Ureter (tissue), 1 donor: ENCODE data around the gene FBLIM1. TPM values are rescaled to one million over a fixed set of nuclear protein-coding genes. Genes with fewer than 3 reads are reported as not detected.
"Not testable (repeated sequence)": the region's sequence is repeated elsewhere in the genome, so short reads cannot be mapped to it uniquely, and the experiment has no call there.

Source experiments
- DNase-seq: peaks from one replicate; pipeline ENCODE4 v3.0.0-alpha.2; 2020; ENCODE audit warnings: low spot score
- total RNA-seq: library from RNA; stranded (reverse); gene quantifications from one replicate; pipeline ENCODE4 v1.2.4, GENCODE V29; 2023
- donor health status: DM: yes; HTN: yes; CAD: no.

Gene FBLIM1
- total RNA-seq, 1 donor from 2014 or later: 81.8 TPM

DNA sequence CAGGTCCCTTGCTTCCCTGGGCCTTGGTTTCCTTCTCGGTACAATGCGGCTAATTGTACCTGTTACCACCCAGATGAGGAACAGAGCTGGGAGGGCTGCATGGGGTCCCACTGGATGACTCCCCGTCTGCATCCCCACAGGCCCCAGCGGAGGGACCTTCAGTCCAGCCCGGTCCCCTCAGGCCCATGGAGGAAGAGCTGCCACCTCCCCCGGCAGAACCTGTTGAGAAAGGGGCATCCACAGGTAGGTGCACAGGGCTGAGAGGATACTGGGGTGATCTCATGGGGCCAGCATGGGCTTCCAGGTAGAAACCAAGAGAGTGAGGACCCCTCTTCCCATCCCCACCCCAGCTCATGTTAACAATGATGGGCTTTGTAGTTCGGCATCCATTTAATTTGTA lies 9.8 kb downstream of the FBLIM1 start:
- DNase-seq: no peak

- DNase-seq: no peak
These were observed 11.8 kb downstream of the FBLIM1 start for GRCh38 chr1:15770313-15770962.

GRCh38 chr1:15771836-15772515 lies 13.4 kb downstream of the FBLIM1 start:
- DNase-seq: no peak

GRCh38 chr1:15775706-15776105 lies 17.1 kb downstream of the FBLIM1 start:
- DNase-seq: no peak

DNA sequence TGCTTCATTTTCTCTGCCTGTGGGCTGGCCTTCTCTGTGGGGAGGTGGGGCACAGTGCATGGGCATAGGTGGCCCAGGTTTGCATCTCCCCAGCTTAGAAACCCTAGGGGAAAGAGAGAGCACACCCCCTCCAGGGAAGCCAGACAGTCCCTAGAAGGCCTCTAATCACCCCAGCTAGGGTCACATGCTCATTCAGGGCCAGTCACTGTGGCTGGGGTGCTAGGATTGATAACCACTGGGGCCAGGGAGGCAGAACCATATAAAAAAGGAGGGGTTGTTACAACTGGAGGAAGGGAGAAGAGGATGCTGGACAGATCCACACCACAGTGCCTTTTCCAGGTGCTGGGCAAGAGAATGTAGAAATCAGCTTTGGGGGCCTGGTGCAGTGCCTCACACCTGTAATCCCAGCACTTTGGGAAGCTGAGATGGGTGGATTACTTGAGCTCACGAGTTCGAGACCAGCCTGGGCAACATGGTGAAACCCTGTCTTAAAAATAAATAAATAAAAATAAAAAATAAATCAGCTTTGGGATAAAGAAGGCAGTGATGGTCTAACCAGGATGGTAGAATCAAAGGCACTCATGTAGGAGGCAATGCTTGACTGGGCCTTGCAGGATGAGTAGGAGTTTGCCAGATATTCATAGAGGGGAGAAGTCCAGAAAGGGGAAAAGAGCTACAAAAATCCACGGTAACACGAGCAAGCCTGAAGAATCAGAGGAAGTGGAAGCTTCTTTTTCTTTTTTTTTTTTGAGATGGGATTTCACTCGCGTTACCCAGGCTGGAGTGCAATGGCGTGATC lies 19.5 kb downstream of the FBLIM1 start:
- no peak for DNase-seq

- DNase-seq: no peak
These were observed 27.1 kb downstream of the FBLIM1 start for GRCh38 chr1:15785683-15786082.

- no peak for DNase-seq
These were observed 28.0 kb downstream of the FBLIM1 start for GRCh38 chr1:15786581-15786980.

DNA sequence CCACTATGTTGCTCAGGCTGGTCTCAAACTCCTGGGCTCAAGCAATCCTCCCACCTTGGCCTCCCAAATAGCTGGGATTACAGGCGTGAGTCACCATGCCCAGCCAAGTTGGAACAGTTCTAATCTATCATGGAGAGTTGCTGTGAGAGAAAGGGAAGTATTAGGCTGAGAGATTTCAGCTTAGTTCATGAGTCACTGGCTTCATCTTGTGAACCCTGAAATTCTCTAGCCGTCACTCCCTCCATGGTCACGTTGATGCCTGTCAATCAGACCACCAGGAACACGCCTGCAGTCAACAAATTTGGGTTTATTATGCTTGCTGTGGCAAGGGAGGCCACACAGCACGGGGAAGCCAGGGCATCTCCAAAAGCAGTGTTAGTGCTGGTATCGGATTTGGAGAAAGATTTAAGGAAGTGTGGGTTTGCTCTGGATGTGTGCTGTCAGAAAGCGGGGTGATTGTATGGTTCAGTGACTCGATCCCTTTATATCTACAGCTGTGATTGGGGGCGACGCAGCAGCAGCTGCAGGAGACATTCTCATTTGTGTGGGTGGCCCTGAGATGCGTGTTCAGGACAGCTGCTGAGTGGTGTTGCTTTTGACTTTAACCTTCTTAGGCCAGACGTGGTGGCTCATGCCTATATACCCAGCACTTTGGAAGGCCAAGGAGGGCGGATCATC lies 30.2 kb downstream of the FBLIM1 start:
- DNase-seq: no peak

DNA sequence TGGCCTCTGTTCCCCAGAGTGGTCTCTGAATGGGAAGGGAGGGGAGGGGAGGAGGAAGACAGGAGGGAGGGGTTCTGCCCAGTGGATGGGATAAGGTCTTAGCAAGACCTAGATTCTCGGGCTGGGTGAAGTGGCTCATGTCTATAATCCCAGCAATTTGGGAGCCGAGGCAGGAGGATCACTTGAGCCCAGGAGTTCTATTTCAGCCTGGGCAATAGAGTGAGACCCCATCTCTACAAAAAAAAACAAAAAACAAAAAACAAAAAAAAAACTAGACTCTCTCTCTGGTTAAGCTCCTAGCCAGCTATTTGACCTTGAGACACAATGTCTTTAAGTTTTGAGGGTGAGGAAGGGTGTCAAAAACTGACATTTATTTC lies 37.5 kb downstream of the FBLIM1 start:
- no peak for DNase-seq

- no peak for DNase-seq
These were observed 39.2 kb downstream of the FBLIM1 start for GRCh38 chr1:15797614-15798390.

DNA sequence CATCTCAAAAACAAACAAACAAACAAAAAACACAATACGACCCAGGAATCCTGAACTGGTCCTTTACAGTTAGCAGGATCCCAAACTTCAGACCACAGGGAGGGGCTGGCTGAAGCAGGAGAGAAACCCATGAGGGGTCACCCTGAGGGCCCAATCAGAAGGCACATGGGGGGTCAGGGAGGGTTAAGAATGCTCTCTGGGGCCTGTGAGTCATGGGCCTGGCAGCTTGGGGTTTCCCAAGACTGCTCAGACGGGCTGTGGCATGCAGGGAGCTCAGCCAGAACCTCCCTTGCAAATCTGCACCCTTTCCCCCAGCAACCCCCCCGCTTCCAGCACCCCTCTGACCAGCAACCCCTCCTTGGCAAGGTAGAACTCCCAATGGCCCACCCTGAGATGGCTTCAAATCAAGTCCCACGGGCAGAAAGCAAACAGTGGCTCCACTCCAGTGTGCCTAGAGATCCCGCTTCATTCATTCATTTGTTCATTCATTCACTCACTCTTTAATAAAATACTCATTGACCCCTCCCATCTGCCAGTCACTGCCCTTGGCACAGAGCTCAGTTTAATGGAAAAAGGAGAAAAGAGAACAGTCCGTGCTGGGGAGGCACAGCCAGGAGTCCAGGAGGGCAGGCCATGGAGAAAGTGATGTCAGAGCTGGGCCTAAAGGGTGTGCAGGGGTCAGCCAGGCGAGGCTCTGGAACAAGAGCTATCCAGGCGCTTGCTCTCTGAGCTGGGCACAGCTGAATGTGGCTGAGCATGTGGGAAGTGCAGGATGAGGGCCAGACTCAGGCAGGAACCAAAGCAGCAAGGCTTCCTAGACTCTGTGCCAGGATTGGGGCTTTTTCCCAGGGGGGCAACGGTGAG lies 40.6 kb downstream of the FBLIM1 start:
- peak; percentile 83 for DNase-seq

DNA sequence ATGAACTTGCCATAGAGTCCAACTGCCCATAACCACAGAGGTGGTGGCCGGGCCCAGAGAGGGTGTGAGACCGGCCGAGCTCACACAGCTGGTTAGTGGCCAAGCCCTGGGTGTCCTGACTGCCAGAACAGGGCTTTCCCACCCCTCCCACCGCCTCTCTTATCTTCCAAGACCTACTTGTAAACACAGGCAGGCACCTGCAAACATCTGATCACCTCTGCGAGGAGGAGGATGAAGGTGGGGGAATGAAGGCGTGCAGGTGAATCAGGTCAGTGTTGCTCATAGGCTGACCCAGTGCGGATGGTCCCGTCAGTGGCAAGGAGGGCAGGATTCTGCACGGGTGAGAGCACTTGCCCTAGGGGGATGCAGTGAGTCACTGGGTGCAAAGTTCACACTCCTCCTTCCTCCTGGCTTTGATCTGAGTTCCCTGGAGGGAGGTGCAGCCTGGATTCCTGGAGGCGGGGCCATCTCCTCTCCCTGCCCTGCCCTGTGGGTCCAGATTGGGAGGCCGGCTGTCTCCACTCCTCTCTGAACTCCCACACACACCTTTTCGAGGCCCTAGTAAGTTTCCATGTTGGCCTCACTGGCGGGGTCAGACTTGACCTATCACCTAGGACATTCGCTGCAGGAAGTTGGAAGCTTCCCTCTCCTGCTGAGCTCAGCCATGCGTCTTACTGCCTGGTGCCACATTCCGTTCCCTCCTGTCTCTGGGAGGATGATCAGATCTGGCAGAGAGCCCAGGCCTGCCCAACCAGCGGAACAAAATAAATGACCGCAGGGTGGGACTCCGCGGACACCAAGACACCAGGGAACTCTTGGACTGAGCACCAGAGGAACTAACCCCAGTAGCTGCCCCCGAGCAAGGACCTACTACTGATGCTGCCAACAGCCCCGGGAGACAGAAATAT lies 41.6 kb downstream of the FBLIM1 start:
- peak; percentile 87 for DNase-seq

DNA sequence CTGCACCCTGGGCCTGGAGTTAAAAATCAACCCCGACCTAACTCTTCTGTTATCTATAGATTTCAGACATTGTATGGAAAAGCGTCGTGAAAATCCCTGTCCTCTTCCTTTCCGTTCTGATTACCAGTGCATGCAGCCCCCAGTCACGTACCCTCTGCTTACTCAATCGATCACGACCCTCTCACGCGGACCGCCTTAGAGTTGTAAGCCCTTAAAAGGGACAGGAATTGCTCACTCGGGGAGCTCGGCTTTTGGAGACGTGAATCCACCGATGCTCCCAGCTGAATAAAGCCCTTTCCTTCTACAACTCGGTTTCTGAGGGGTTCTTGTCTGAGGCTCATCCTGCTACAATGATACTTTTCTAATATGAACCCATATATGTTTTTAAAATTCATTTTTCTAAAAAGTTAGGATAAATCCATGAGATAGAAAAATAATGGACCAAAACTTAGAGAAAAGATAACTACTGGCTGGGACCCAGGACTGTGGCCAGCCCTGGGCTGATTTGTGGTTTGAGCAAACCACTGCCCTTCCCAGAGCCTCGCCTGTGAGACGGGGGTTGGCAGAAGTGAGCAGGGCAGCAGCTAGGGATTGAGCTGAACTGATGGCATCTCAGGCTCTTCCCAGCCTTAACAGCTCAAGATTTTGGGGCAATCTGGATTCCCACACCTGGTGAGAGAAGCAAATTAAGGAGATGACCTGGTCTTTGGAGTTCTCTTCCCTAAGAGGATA lies 43.8 kb downstream of the FBLIM1 start:
- DNase-seq: no peak

DNA sequence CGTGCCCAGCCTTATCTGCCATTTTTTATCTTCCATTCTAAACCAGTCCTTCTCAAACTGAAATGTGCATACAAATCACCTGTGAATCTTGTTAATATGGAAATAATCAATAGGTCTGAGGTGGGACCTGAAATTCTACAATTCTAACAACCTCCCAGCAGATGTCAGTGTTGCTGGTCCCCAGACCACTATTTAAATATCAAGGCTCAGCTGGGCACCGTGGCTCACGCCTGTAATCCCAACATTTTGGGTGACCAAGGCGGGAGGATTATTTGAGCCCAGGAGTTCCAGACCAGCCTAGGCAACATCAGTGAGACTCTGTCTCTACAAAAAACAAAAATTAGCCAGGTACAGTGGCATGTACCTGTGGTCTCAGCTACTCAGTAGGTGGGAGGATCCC lies 44.8 kb downstream of the FBLIM1 start:
- DNase-seq: no peak

DNA sequence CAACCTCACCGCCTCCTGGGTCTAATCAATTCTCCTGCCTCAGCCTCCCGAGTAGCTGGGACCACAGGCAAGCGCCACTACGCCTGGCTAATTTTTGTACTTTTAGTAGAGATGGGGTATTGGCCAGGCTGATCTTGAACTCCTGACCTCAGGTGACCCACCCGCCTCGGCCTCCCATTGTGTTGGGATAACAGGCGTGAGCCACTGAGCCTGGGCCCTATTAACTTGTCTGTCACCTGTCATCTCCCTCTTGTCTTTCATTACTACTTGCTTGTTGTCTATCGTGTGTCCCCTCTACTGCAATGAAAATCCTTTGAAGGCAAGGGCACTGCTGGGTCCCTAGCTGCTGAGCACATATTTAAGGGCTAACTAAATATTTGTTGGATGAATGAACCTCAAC lies 45.5 kb downstream of the FBLIM1 start:
- no peak for DNase-seq

GRCh38 chr1:15807121-15807520 lies 48.5 kb downstream of the FBLIM1 start:
- no peak for DNase-seq

DNA sequence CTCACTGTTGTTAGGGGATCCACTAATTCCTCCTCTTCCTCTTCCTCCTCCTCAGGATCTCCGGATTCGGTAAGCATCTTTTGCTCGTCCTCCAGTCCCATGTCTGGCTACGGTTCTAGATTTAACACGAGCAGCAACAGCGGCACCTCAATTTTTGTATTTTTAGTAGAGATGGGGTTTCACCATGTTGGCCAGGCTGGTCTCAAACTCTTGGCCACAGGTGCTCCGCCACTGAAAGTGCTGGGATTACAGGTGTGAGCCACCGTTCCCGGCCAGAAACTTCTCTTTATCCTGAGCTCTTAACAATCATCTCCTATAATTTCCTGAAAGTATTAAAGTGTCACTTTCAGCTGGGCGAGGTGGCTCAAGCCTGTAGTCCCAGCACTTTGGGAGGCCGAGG lies 49.0 kb downstream of the FBLIM1 start, which contains the start of gene UQCRHL:
UQCRHL (minus strand) TSS at position 101 of the 400 bp plus-strand sequence; CDS start at position 101, 0 bp downstream.
- DNase-seq: not testable (repeated sequence)

DNA sequence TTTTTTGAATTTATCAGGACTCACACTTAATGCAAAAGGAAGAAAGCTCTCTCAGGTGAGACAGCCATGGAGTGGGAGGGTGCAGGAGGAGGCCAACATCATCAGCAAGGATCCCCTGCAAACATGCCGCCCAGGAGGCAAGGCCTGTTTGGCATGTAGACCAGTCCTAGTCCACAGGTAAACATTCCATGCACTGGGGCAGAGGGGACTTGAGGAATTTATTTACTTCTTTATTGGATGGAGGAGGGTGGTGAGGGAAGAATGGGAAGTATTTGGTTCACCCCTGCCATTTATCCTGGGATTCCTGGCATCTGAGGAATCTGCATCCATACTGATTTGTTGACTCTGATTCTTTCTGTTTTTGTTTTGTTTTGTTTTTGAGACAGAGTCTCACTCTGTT lies 50.4 kb downstream of the FBLIM1 start:
- no peak for DNase-seq

GRCh38 chr1:15810073-15810472 lies 51.5 kb downstream of the FBLIM1 start:
- no peak for DNase-seq
